H1 (cell line): ENCODE measurements around the gene CACNA1E. TPM values are rescaled to one million over a fixed set of nuclear protein-coding genes. Genes with fewer than 3 reads are reported as not detected.

Source experiments
- CTCF ChIA-PET: fragments of 300-600 bp; sonication (Branson Sonifier 250); formaldehyde crosslinking; loops from one replicate; lab custom pipeline; 2021; ENCODE audit not compliant: partially characterized antibody; lab: Charles Lee
- POLR2A ChIA-PET: fragments of 300-600 bp; sonication (Branson Sonifier 250); formaldehyde crosslinking; loops from one replicate; lab custom pipeline; 2021; ENCODE audit warnings: inconsistent platforms; ENCODE audit not compliant: partially characterized antibody; lab: Charles Lee
- DNase-seq, 2 experiments: peaks; one replicate each; pipeline versions ENCODE4 v3.0.0 to v3.0.0-alpha.2; 2010 to 2022; ENCODE audit warnings: low spot score in 2 of 2, low read depth in 1 of 2, mixed read lengths in 1 of 2
- FAIRE-seq: peaks from 2 replicates; lab custom pipeline; 2011; peaks lifted over from hg19 to GRCh38; lab: Jason Lieb, UNC
- H2AFZ ChIP-seq: 2 replicates; pipeline ENCODE4 v1.8.1; 2012; ENCODE audit warnings: low read length, inconsistent platforms
- H2AK5ac ChIP-seq: 2 replicates; pipeline ENCODE4 v1.6.1; 2013; ENCODE audit warnings: low read depth, low read length
- H2BK120ac ChIP-seq: replicated peaks from 2 replicates; pipeline ENCODE3; 2013; ENCODE audit warnings: low read depth, low read length, inconsistent platforms
- H2BK12ac ChIP-seq: 2 replicates; pipeline ENCODE4 v1.6.1; 2013; ENCODE audit warnings: low read depth, low read length
- H2BK15ac ChIP-seq: 2 replicates; pipeline ENCODE4 v1.6.1; 2013; ENCODE audit warnings: low read length
- H2BK20ac ChIP-seq: 2 replicates; pipeline ENCODE4 v1.6.1; 2013; ENCODE audit warnings: low read length
- H2BK5ac ChIP-seq: 2 replicates; pipeline ENCODE4 v1.6.1; 2013; ENCODE audit warnings: low read depth, low read length
- H3K14ac ChIP-seq: 2 replicates; pipeline ENCODE4 v1.6.1; 2013; ENCODE audit warnings: inconsistent platforms; ENCODE audit not compliant: insufficient read length
- H3K18ac ChIP-seq: 2 replicates; pipeline ENCODE4 v1.6.1; 2013; ENCODE audit warnings: low read length; ENCODE audit errors: extremely low read depth
- H3K23ac ChIP-seq: 2 replicates; pipeline ENCODE4 v1.6.1; 2013; ENCODE audit warnings: inconsistent platforms; ENCODE audit not compliant: insufficient read length
- H3K23me2 ChIP-seq: 2 replicates; pipeline ENCODE4 v1.6.1; 2013; ENCODE audit warnings: low read depth, low read length
- H3K27ac ChIP-seq: 2 replicates; pipeline ENCODE4 v1.6.1; 2011; ENCODE audit warnings: low read depth, low read length, inconsistent platforms
- H3K27me3 ChIP-seq, 4 experiments: replicated peaks in 1 of 4; 1 replicate in 1 of 4; 2 replicates in 3 of 4; pipeline versions ENCODE4 v1.6.1 to v1.8.1; 2011 to 2013; ENCODE audit warnings: low read length in 3 of 4, mild to moderate bottlenecking in 3 of 4, inconsistent platforms in 2 of 4, mixed read lengths in 2 of 4, moderate library complexity in 1 of 4; ENCODE audit not compliant: control insufficient read depth in 3 of 4, insufficient read depth in 3 of 4; ENCODE audit errors: extremely low read depth in 1 of 4
- H3K36me3 ChIP-seq, 4 experiments: 2 replicates each; pipeline versions ENCODE4 v1.6.1 to v1.8.1; 2011 to 2013; ENCODE audit warnings: mild to moderate bottlenecking in 4 of 4, low read length in 3 of 4, moderate library complexity in 2 of 4, control low read depth in 1 of 4, inconsistent platforms in 1 of 4; ENCODE audit not compliant: insufficient read depth in 4 of 4, control insufficient read depth in 2 of 4
- H3K4ac ChIP-seq: replicated peaks from 2 replicates; pipeline ENCODE3; 2013; ENCODE audit warnings: low read length, low read depth, mixed read lengths, inconsistent platforms; ENCODE audit not compliant: insufficient read length
- H3K4me1 ChIP-seq, 4 experiments: replicated peaks in 1 of 4; 1 replicate in 1 of 4; 2 replicates in 3 of 4; pipeline versions ENCODE4 v1.6.1 to v1.8.1; 2011 to 2013; ENCODE audit warnings: low read length in 3 of 4, inconsistent platforms in 2 of 4, mixed read lengths in 1 of 4; ENCODE audit not compliant: insufficient read depth in 4 of 4, control insufficient read depth in 3 of 4
- H3K4me2 ChIP-seq, 2 experiments: 2 replicates each; pipeline versions ENCODE4 v1.6.1 to v1.8.1; 2011 to 2013; ENCODE audit warnings: low read depth in 2 of 2, low read length in 2 of 2, control low read depth in 1 of 2, inconsistent platforms in 1 of 2, mild to moderate bottlenecking in 1 of 2; ENCODE audit not compliant: insufficient read depth in 1 of 2
- H3K4me3 ChIP-seq, 4 experiments: fragments of 200-600, 300-600 bp in 1 of 4; sonication (generic), shearing (Covaris generic), sonication (Bioruptor Twin) in 1 of 4; 2 replicates each; pipeline versions ENCODE4 v1.5.1 to v1.8.1; 2011 to 2016; ENCODE audit warnings: low read length in 4 of 4, low read depth in 3 of 4, control low read depth in 2 of 4, inconsistent platforms in 2 of 4, mild to moderate bottlenecking in 2 of 4, mixed read lengths in 1 of 4, moderate library complexity in 1 of 4; ENCODE audit not compliant: insufficient read depth in 2 of 4; ENCODE audit errors: extremely low read depth in 1 of 4
- H3K56ac ChIP-seq: replicated peaks from 2 replicates; pipeline ENCODE3; 2013; ENCODE audit warnings: low read depth, mild to moderate bottlenecking, mixed read lengths, low read length, inconsistent platforms; ENCODE audit not compliant: insufficient read length
- H3K79me1 ChIP-seq: 2 replicates; pipeline ENCODE4 v1.6.1; 2013; ENCODE audit warnings: low read depth, low read length, control low read depth
- H3K79me2 ChIP-seq, 2 experiments: 2 replicates each; pipeline versions ENCODE4 v1.6.1 to v1.8.1; 2012 to 2013; ENCODE audit warnings: low read length in 2 of 2, mild to moderate bottlenecking in 2 of 2, inconsistent platforms in 1 of 2; ENCODE audit not compliant: insufficient read depth in 2 of 2, control insufficient read depth in 1 of 2
- H3K9ac ChIP-seq, 4 experiments: replicated peaks in 1 of 4; 1 replicate in 1 of 4; 2 replicates in 3 of 4; pipeline versions ENCODE4 v1.6.1 to v1.8.1; 2011 to 2013; ENCODE audit warnings: low read depth in 3 of 4, low read length in 3 of 4, control low read depth in 2 of 4, mild to moderate bottlenecking in 2 of 4, moderate library complexity in 2 of 4, inconsistent platforms in 1 of 4; ENCODE audit errors: extremely low read depth in 1 of 4
- H3K9me3 ChIP-seq, 2 experiments: 2 replicates each; pipeline versions ENCODE4 v1.6.1 to v1.8.1; 2012 to 2013; ENCODE audit warnings: mild to moderate bottlenecking in 2 of 2, moderate library complexity in 2 of 2, control low read depth in 1 of 2, inconsistent platforms in 1 of 2, low read depth in 1 of 2, low read length in 1 of 2, mixed read lengths in 1 of 2; ENCODE audit not compliant: insufficient read depth in 2 of 2
- H4K20me1 ChIP-seq, 2 experiments: replicated peaks in 1 of 2; 2 replicates each; pipeline versions ENCODE3 to v1.8.1; 2011 to 2013; ENCODE audit warnings: inconsistent platforms in 2 of 2, low read length in 2 of 2, mild to moderate bottlenecking in 1 of 2; ENCODE audit not compliant: insufficient read depth in 2 of 2, control insufficient read depth in 1 of 2
- H4K5ac ChIP-seq: 2 replicates; pipeline ENCODE4 v1.6.1; 2013; ENCODE audit warnings: low read length, low read depth, mixed read lengths, inconsistent platforms; ENCODE audit not compliant: insufficient read length
- H4K8ac ChIP-seq: 2 replicates; pipeline ENCODE4 v1.8.0; 2013; ENCODE audit warnings: mild to moderate bottlenecking, moderate library complexity, low read length, inconsistent platforms; ENCODE audit not compliant: insufficient read depth; ENCODE audit errors: extremely low read depth
- H4K91ac ChIP-seq: replicated peaks from 2 replicates; pipeline ENCODE3; 2013; ENCODE audit warnings: low read length, mixed read lengths, inconsistent platforms; ENCODE audit not compliant: insufficient read length
- ATF3 ChIP-seq: IDR thresholded peaks from 2 replicates; pipeline ENCODE4 v1.6.1; 2011; ENCODE audit warnings: low read depth, mild to moderate bottlenecking, low read length; ENCODE audit not compliant: insufficient read depth
- CHD2 ChIP-seq: IDR thresholded peaks from 2 replicates; pipeline ENCODE4 v1.6.1; 2012; ENCODE audit warnings: low read length, improper control_type of control experiment
- CREB1 ChIP-seq: IDR thresholded peaks from 2 replicates; pipeline ENCODE4 v1.6.1; 2012; ENCODE audit warnings: inconsistent platforms
- CTBP2 ChIP-seq: IDR thresholded peaks from 2 replicates; pipeline ENCODE4 v1.7.0; 2011; ENCODE audit warnings: borderline replicate concordance, mild to moderate bottlenecking, moderate library complexity, mixed read lengths, low read length; ENCODE audit not compliant: insufficient read depth, insufficient read length
- E2F6 ChIP-seq: IDR thresholded peaks from 2 replicates; pipeline ENCODE4 v1.6.1; 2012; ENCODE audit warnings: inconsistent platforms
- EGR1 ChIP-seq: IDR thresholded peaks from 2 replicates; pipeline ENCODE4 v1.6.1; 2011; ENCODE audit warnings: low read depth, low read length, borderline replicate concordance
- KDM1A ChIP-seq: fragments of 200-600, 300-600 bp; sonication (generic); IDR thresholded peaks from 2 replicates; pipeline ENCODE4 v1.7.1; 2016; ENCODE audit warnings: mild to moderate bottlenecking, low read length, borderline replicate concordance
- KDM4A ChIP-seq: IDR thresholded peaks from one replicate; pipeline ENCODE4 v1.7.1; 2012; ENCODE audit warnings: low read depth, mild to moderate bottlenecking, moderate library complexity, low read length, inconsistent platforms; ENCODE audit not compliant: severe bottlenecking
- KDM5A ChIP-seq: fragments of 200-600 bp; IDR thresholded peaks from 2 replicates; pipeline ENCODE4 v1.7.1; 2012; ENCODE audit warnings: mild to moderate bottlenecking, low read length, inconsistent platforms, mixed read lengths
- SIX5 ChIP-seq: IDR thresholded peaks from 2 replicates; pipeline ENCODE4 v1.6.1; 2011; ENCODE audit warnings: mild to moderate bottlenecking, low read depth, low read length
- SP1 ChIP-seq: IDR thresholded peaks from 2 replicates; pipeline ENCODE4 v1.6.1; 2011; ENCODE audit warnings: low read depth, low read length
- SP2 ChIP-seq: IDR thresholded peaks from 2 replicates; pipeline ENCODE4 v1.6.1; 2012; ENCODE audit warnings: mild to moderate bottlenecking, low read length, inconsistent platforms
- SRF ChIP-seq: IDR thresholded peaks from 2 replicates; pipeline ENCODE4 v1.6.1; 2011; ENCODE audit warnings: mild to moderate bottlenecking, low read depth, low read length, moderate library complexity
- TCF12 ChIP-seq: IDR thresholded peaks from 2 replicates; pipeline ENCODE4 v1.6.1; 2011; ENCODE audit warnings: low read depth, mild to moderate bottlenecking, low read length
- YY1 ChIP-seq: IDR thresholded peaks from 2 replicates; pipeline ENCODE4 v1.6.1; 2011; ENCODE audit warnings: low read depth, mild to moderate bottlenecking, low read length
- WGBS, 2 experiments: shearing (Covaris generic) in 1 of 2; methylation state at CpG; one replicate each; pipeline versions ENCODE4 v1.1.6 to v1.1.7; 2013 to 2015; ENCODE audit warnings: low lambda C conversion rate in 2 of 2, mixed read lengths in 2 of 2, inconsistent platforms in 1 of 2, low coverage in 1 of 2, missing lambda C conversion rate in 1 of 2; ENCODE audit not compliant: insufficient replicate concordance in 2 of 2, insufficient coverage in 1 of 2, insufficient read length in 1 of 2; ENCODE audit errors: extremely low coverage in 1 of 2, missing lambda C conversion rate in 1 of 2; 5-methylcytosine and 5-hydroxymethylcytosine counted together
- polyA plus RNA-seq, 7 experiments: library from polyadenylated mRNA; depleted of rRNA in 3 of 7; stranded (reverse) in 5 of 7; unstranded in 2 of 7; fragments of >200 nt in 5 of 7; fragments of 200-250 nt in 2 of 7; gene quantifications; 1 replicate in 5 of 7; 2 replicates in 1 of 7; 4 replicates in 1 of 7; pipeline versions ENCODE4 v1.2.1 to v1.2.3, GENCODE V29; 2011 to 2013; ENCODE audit warnings: missing spikeins in 2 of 7, mixed read lengths in 2 of 7
- total RNA-seq: library from RNA; stranded (reverse); fragmentation: NEBNext Ultra II Directional; extraction: Animal tissue kit (Norgen Biotek cat#: 25700); gene quantifications from 2 replicates; pipeline ENCODE4 v1.2.1, GENCODE V29; 2021

CACNA1E gene
- total and polyA plus RNA-seq, 2 of the 8 experiments (the other 6 are each of a cell fraction or from before 2014, with no cell fraction given), result 0.98 to 1.3 TPM

- no peak overlapping the region for H3K27ac ChIP-seq
- H3K23me2 ChIP-seq, result no peaks in the 10 kb centered on the region
- WGBS, 2 experiments, result 90% methylated on average over 3 of the region's 3 CpGs; no CpG with 5 or more reads in 1 of the 2 experiments
- no peak overlapping the region for H3K18ac ChIP-seq
- H3K4ac ChIP-seq, result no peak overlapping the region
- H3K23ac ChIP-seq, result no peak overlapping the region
- no peak overlapping the region for H4K5ac ChIP-seq
- no peak overlapping the region for H3K14ac ChIP-seq
- DNase-seq, result no peak
- H2AFZ ChIP-seq, result no peak overlapping the region
- no peak overlapping the region for H4K91ac ChIP-seq
- H2BK120ac ChIP-seq, result no peak overlapping the region
- no peaks in the 10 kb centered on the region for H3K36me3 ChIP-seq
- H3K4me3 ChIP-seq, result no peak overlapping the region
- no peaks in the 10 kb centered on the region for H3K9me3 ChIP-seq
- no peaks in the 10 kb centered on the region for H3K79me1 ChIP-seq
- H3K79me2 ChIP-seq, result no peaks in the 10 kb centered on the region
- ChIA-PET POLR2A (no interaction called here), CTCF (interaction anchor here (1.3 to 1.9 kb wide), 2 partner anchors 16 to 182 kb away, joined by 3 to 7 read pairs; no protein-coding TSS in a partner anchor)
- H3K9ac ChIP-seq, result no peak overlapping the region
- H2BK20ac ChIP-seq, result no peak overlapping the region
- FAIRE-seq, result no peak
- no peak overlapping the region for H2BK12ac ChIP-seq
- H3K56ac ChIP-seq, result no peak overlapping the region
- H2BK15ac ChIP-seq, result no peak overlapping the region
- peaks cover 0 to 3% (median 0%) of the 10 kb centered on the region in 4 experiments; a peak in 1 of 7 replicates for H3K4me1 ChIP-seq
- H3K4me2 ChIP-seq, result no peak overlapping the region
- H4K8ac ChIP-seq, result no peak overlapping the region
- H2AK5ac ChIP-seq, result no peak overlapping the region
- H3K27me3 ChIP-seq, result no peaks in the 10 kb centered on the region
- no peak overlapping the region for H2BK5ac ChIP-seq
- H4K20me1 ChIP-seq, result no peaks in the 10 kb centered on the region
- no peak for TF ChIP-seq YY1
- TF ChIP-seq CREB1, result no peak
- TF ChIP-seq KDM4A, result no peak
- TF ChIP-seq SIX5, result no peak
- no peak for TF ChIP-seq EGR1
- no peak for TF ChIP-seq CHD2
- TF ChIP-seq KDM5A, result no peak
- no peak for TF ChIP-seq TCF12
- TF ChIP-seq E2F6, result no peak
- TF ChIP-seq SP2, result no peak
- no peak for TF ChIP-seq KDM1A
- TF ChIP-seq SRF, result no peak
- no peak for TF ChIP-seq CTBP2
- no peak for TF ChIP-seq SP1
- no peak for TF ChIP-seq ATF3
Measured at GRCh38 chr1:181660621-181661020, 177.3 kb downstream of the CACNA1E start.
